Neural progenitor cell (in vitro differentiated cells): ENCODE measurements around the gene ADCY4. TPM values are rescaled to one million over a fixed set of nuclear protein-coding genes. Genes with fewer than 3 reads are reported as not detected.

Experiments used
- DNase-seq: peaks from one replicate; pipeline ENCODE4 v3.0.0-alpha.2; 2016; ENCODE audit warnings: low spot score
- H2AFZ ChIP-seq: fragments of 200-600 bp; sonication (generic); replicated peaks from 2 replicates; pipeline ENCODE4 v1.6.1; 2016; ENCODE audit warnings: antibody characterized with exemption
- H3F3A ChIP-seq: fragments of 200-600 bp; sonication (generic); 2 replicates; pipeline ENCODE4 v1.6.1; 2016; ENCODE audit warnings: antibody characterized with exemption, low read depth
- H3K27ac ChIP-seq: fragments of 200-600 bp; sonication (generic); 2 replicates; pipeline ENCODE4 v1.5.1; 2016; ENCODE audit warnings: mild to moderate bottlenecking
- H3K27me3 ChIP-seq: fragments of 200-600 bp; sonication (generic); 2 replicates; pipeline ENCODE4 v1.6.1; 2016; ENCODE audit warnings: mild to moderate bottlenecking, moderate library complexity
- H3K36me3 ChIP-seq: fragments of 200-600 bp; sonication (generic); 2 replicates; pipeline ENCODE4 v1.5.1; 2016
- H3K4me1 ChIP-seq: fragments of 200-600 bp; sonication (generic); 2 replicates; pipeline ENCODE4 v1.6.1; 2016; ENCODE audit warnings: mixed run types
- H3K4me2 ChIP-seq: fragments of 200-600 bp; sonication (generic); 2 replicates; pipeline ENCODE4 v1.6.1; 2016
- H3K4me3 ChIP-seq: fragments of 200-600 bp; sonication (generic); 2 replicates; pipeline ENCODE4 v1.5.1; 2016
- H3K79me2 ChIP-seq: fragments of 200-600 bp; sonication (generic); 2 replicates; pipeline ENCODE4 v1.6.1; 2016; ENCODE audit warnings: low read depth
- H3K9ac ChIP-seq: fragments of 200-600 bp; sonication (generic); 2 replicates; pipeline ENCODE4 v1.6.1; 2016
- H3K9me3 ChIP-seq: fragments of 200-600 bp; sonication (generic); 2 replicates; pipeline ENCODE4 v1.5.1; 2016; ENCODE audit warnings: low read depth
- H4K20me1 ChIP-seq: fragments of 200-600 bp; sonication (generic); 2 replicates; pipeline ENCODE4 v1.6.1; 2016; ENCODE audit warnings: low read depth
- H3K27ac Mint-ChIP-seq: 3 replicates; pipeline ENCODE4 v1.8.0; 2021; ENCODE audit warnings: mixed read lengths
- H3K27me3 Mint-ChIP-seq: 2 replicates; pipeline ENCODE4 v1.8.0; 2022; ENCODE audit warnings: low read depth, mild to moderate bottlenecking, inconsistent platforms, moderate library complexity, mixed read lengths; ENCODE audit not compliant: insufficient read depth
- H3K36me3 Mint-ChIP-seq: 3 replicates; pipeline ENCODE4 v1.8.0; 2021; ENCODE audit warnings: mixed read lengths
- H3K4me1 Mint-ChIP-seq: 3 replicates; pipeline ENCODE4 v1.8.0; 2021; ENCODE audit warnings: mixed read lengths
- H3K4me3 Mint-ChIP-seq: 3 replicates; pipeline ENCODE4 v1.8.0; 2021; ENCODE audit warnings: mild to moderate bottlenecking, moderate library complexity, mixed read lengths
- H3K9me3 Mint-ChIP-seq: 3 replicates; pipeline ENCODE4 v1.8.0; 2020; ENCODE audit warnings: mixed read lengths
- CTCF ChIP-seq: fragments of 200-600 bp; sonication (generic); IDR thresholded peaks from 2 replicates; pipeline ENCODE4 v1.5.1; 2017; ENCODE audit warnings: antibody characterized with exemption, mild to moderate bottlenecking
- EZH2 ChIP-seq: fragments of 200-600 bp; sonication (generic); IDR thresholded peaks from 2 replicates; pipeline ENCODE4 v1.6.1; 2017; ENCODE audit warnings: antibody characterized with exemption, mild to moderate bottlenecking, moderate library complexity
- EZH2phosphoT487 ChIP-seq: fragments of 200-600 bp; sonication (generic); IDR thresholded peaks from 2 replicates; pipeline ENCODE4 v1.6.1; 2017; ENCODE audit warnings: antibody characterized with exemption
- total RNA-seq: library from RNA; depleted of rRNA; stranded (reverse); fragments of >200 nt; gene quantifications from 2 replicates; pipeline ENCODE4 v1.2.3, GENCODE V29; 2015; ENCODE audit warnings: low replicate concordance

ADCY4 gene
- total RNA-seq, 1 donor from 2014 or later, result not detected

GRCh38 chr14:24273422-24273998 lies 61.4 kb downstream of the ADCY4 start:
- DNase-seq, result no peak
- Histone ChIP-seq H3K27me3 (no peaks in the 10 kb centered on the region), H2AFZ (no peak overlapping the region), H3F3A (peaks cover 10% of the 10 kb centered on the region), H3K4me1 (peaks cover 6% of the 10 kb centered on the region), H3K9me3 (no peaks in the 10 kb centered on the region), H3K79me2 (peaks cover 8% of the 10 kb centered on the region), H3K4me2 (no peak overlapping the region), H3K4me3 (no peak overlapping the region), H3K27ac (no peak overlapping the region), H4K20me1 (no peaks in the 10 kb centered on the region), H3K36me3 (no peaks in the 10 kb centered on the region), H3K9ac (no peak overlapping the region)
- Mint-ChIP-seq H3K4me3 (no peak overlapping the region), H3K27ac (no peak overlapping the region), H3K9me3 (no peaks in the 10 kb centered on the region), H3K4me1 (peaks cover 15% of the 10 kb centered on the region), H3K27me3 (peaks cover 6% of the 10 kb centered on the region), H3K36me3 (peaks cover 2% of the 10 kb centered on the region)
- TF ChIP-seq EZH2, result no peak
- no peak for TF ChIP-seq EZH2phosphoT487
- peak; percentile 6 for TF ChIP-seq CTCF

- Histone ChIP-seq H3K27me3 (no peaks in the 10 kb centered on the region), H3F3A (peaks cover 10% of the 10 kb centered on the region), H3K4me1 (peaks cover 6% of the 10 kb centered on the region), H2AFZ (no peak overlapping the region), H4K20me1 (no peaks in the 10 kb centered on the region), H3K9me3 (no peaks in the 10 kb centered on the region), H3K4me2 (peak overlapping the region; percentile 82), H3K4me3 (no peak overlapping the region), H3K27ac (no peak overlapping the region), H3K79me2 (peaks cover 8% of the 10 kb centered on the region), H3K36me3 (no peaks in the 10 kb centered on the region), H3K9ac (no peak overlapping the region)
- H3K36me3 Mint-ChIP-seq, result peaks cover 2% of the 10 kb centered on the region
- H3K4me1 Mint-ChIP-seq, result peaks cover 15% of the 10 kb centered on the region
- TF ChIP-seq CTCF, result no peak
- no peak for TF ChIP-seq EZH2phosphoT487
- TF ChIP-seq EZH2, result no peak
- peak overlapping the region; percentile 85 for H3K4me3 Mint-ChIP-seq
- no peak for DNase-seq
- H3K27me3 Mint-ChIP-seq, result peaks cover 8% of the 10 kb centered on the region
- no peaks in the 10 kb centered on the region for H3K9me3 Mint-ChIP-seq
- no peak overlapping the region for H3K27ac Mint-ChIP-seq
These were observed 62.4 kb downstream of the ADCY4 start for GRCh38 chr14:24272467-24272866.

GRCh38 chr14:24271834-24272263 lies 63.0 kb downstream of the ADCY4 start:
- H3K27ac Mint-ChIP-seq, result peak overlapping the region; percentile 4
- peaks cover 2% of the 10 kb centered on the region for H3K36me3 Mint-ChIP-seq
- H3K9ac ChIP-seq, result no peak overlapping the region

More at GRCh38 chr14:24271834-24272263, 63.0 kb downstream of the ADCY4 start:
- peak overlapping the region; percentile 82 for H3K4me2 ChIP-seq
- Mint-ChIP-seq H3K27me3 (peaks cover 8% of the 10 kb centered on the region), H3K4me3 (peak overlapping the region; percentile 85), H3K9me3 (no peaks in the 10 kb centered on the region), H3K4me1 (peaks cover 15% of the 10 kb centered on the region)
- H3K9me3 ChIP-seq, result no peaks in the 10 kb centered on the region
- peaks cover 8% of the 10 kb centered on the region for H3K79me2 ChIP-seq
- H4K20me1 ChIP-seq, result no peaks in the 10 kb centered on the region
- DNase-seq, result no peak
- H3F3A ChIP-seq, result peaks cover 10% of the 10 kb centered on the region
- peaks cover 6% of the 10 kb centered on the region for H3K4me1 ChIP-seq
- H3K36me3 ChIP-seq, result no peaks in the 10 kb centered on the region
- H3K4me3 ChIP-seq, result peak overlapping the region; percentile 86
- no peaks in the 10 kb centered on the region for H3K27me3 ChIP-seq
- H2AFZ ChIP-seq, result peak overlapping the region; percentile 91
- TF ChIP-seq EZH2phosphoT487 (no peak), CTCF (no peak), EZH2 (no peak)
- no peak overlapping the region for H3K27ac ChIP-seq
